Large intestine (tissue), 3 donors: Measurements from ENCODE around the gene SEL1L3. TPM values are rescaled to one million over a fixed set of nuclear protein-coding genes. Genes with fewer than 3 reads are reported as not detected.

Source experiments
- DNase-seq, 2 donors: peaks; one replicate each; pipeline versions ENCODE4 v3.0.0 to v3.0.0-alpha.2; 2013
- H3K27ac ChIP-seq: one replicate; pipeline ENCODE4 v1.5.1; 2013; ENCODE audit warnings: low read length
- H3K27me3 ChIP-seq: 2 replicates; pipeline ENCODE4 v1.6.1; 2013; ENCODE audit warnings: low read length; ENCODE audit not compliant: control insufficient read depth, insufficient read depth
- H3K36me3 ChIP-seq: 2 replicates; pipeline ENCODE4 v1.6.1; 2013; ENCODE audit warnings: low read length; ENCODE audit not compliant: control insufficient read depth, insufficient read depth
- H3K4me1 ChIP-seq: one replicate; pipeline ENCODE4 v1.6.1; 2013; ENCODE audit warnings: low read length; ENCODE audit not compliant: control insufficient read depth, insufficient read depth
- H3K4me3 ChIP-seq: one replicate; pipeline ENCODE4 v1.5.1; 2013; ENCODE audit warnings: low read length
- H3K9me3 ChIP-seq: one replicate; pipeline ENCODE4 v1.6.1; 2013; ENCODE audit warnings: mild to moderate bottlenecking, low read depth, low read length, moderate library complexity; ENCODE audit not compliant: control insufficient read depth
- WGBS: methylation state at CpG from one replicate; pipeline ENCODE4 v1.1.5; 2013; ENCODE audit warnings: low lambda C conversion rate; ENCODE audit not compliant: insufficient coverage; 5-methylcytosine and 5-hydroxymethylcytosine counted together
- polyA plus RNA-seq: library from polyadenylated mRNA; unstranded; fragments of 120-200 nt; gene quantifications from one replicate; pipeline ENCODE4 v1.2.1, GENCODE V29; 2013

SEL1L3 gene
- polyA plus RNA-seq, 1 donor: 58.7 TPM

GRCh38 chr4:25856756-25857155 lies 6.0 kb downstream of the SEL1L3 start:
- no CpG with 5 or more reads among the region's 1 CpG for WGBS
- Histone ChIP-seq H3K4me1 (peaks cover 14% of the 10 kb centered on the region), H3K36me3 (no peaks in the 10 kb centered on the region), H3K4me3 (no peak overlapping the region), H3K9me3 (no peaks in the 10 kb centered on the region), H3K27me3 (no peaks in the 10 kb centered on the region), H3K27ac (no peak overlapping the region)
- DNase-seq: no peak

GRCh38 chr4:25852103-25852502 lies 10.7 kb downstream of the SEL1L3 start:
- no peaks in the 10 kb centered on the region for H3K27me3 ChIP-seq
- H3K36me3 ChIP-seq: peaks cover under 1% of the 10 kb centered on the region
- no peak overlapping the region for H3K27ac ChIP-seq
- H3K9me3 ChIP-seq: no peaks in the 10 kb centered on the region
- DNase-seq: no peak
- no CpG with 5 or more reads among the region's 3 CpGs for WGBS
- H3K4me1 ChIP-seq: peaks cover 14% of the 10 kb centered on the region
- no peak overlapping the region for H3K4me3 ChIP-seq

- Histone ChIP-seq H3K27ac (no peak overlapping the region), H3K4me1 (peaks cover 11% of the 10 kb centered on the region), H3K27me3 (no peaks in the 10 kb centered on the region), H3K9me3 (no peaks in the 10 kb centered on the region), H3K36me3 (peaks cover 10% of the 10 kb centered on the region), H3K4me3 (no peak overlapping the region)
- DNase-seq: no peak
- WGBS: no CpG with 5 or more reads among the region's 7 CpGs
These were observed 15.5 kb downstream of the SEL1L3 start for GRCh38 chr4:25847329-25847728.

- no CpG with 5 or more reads among the region's 12 CpGs for whole genome bisulfite sequencing
- peaks cover 11% of the 10 kb centered on the region for H3K4me1 ChIP-seq
- no peak overlapping the region for H3K27ac ChIP-seq
- H3K27me3 ChIP-seq: no peaks in the 10 kb centered on the region
- DNase-seq: no peak
- no peaks in the 10 kb centered on the region for H3K9me3 ChIP-seq
- no peak overlapping the region for H3K4me3 ChIP-seq
- H3K36me3 ChIP-seq: peaks cover 10% of the 10 kb centered on the region
These were observed 16.7 kb downstream of the SEL1L3 start for GRCh38 chr4:25845841-25846653.

GRCh38 chr4:25844961-25845712 lies 17.7 kb downstream of the SEL1L3 start:
- Histone ChIP-seq H3K27ac (no peak overlapping the region), H3K4me3 (no peak overlapping the region), H3K9me3 (no peaks in the 10 kb centered on the region), H3K27me3 (no peaks in the 10 kb centered on the region), H3K4me1 (peaks cover 11% of the 10 kb centered on the region), H3K36me3 (peaks cover 10% of the 10 kb centered on the region)
- WGBS: no CpG with 5 or more reads among the region's 4 CpGs
- no peak for DNase-seq

GRCh38 chr4:25843340-25844097 lies 19.3 kb downstream of the SEL1L3 start:
- peaks cover 11% of the 10 kb centered on the region for H3K4me1 ChIP-seq
- H3K4me3 ChIP-seq: no peak overlapping the region
- H3K27me3 ChIP-seq: no peaks in the 10 kb centered on the region
- H3K36me3 ChIP-seq: peaks cover 12% of the 10 kb centered on the region
- peak overlapping the region; percentile 49 for H3K27ac ChIP-seq
- DNase-seq: peak; percentile 69 to 84
- H3K9me3 ChIP-seq: no peaks in the 10 kb centered on the region
- no CpG with 5 or more reads among the region's 22 CpGs for WGBS

- no peak for DNase-seq
- no peaks in the 10 kb centered on the region for H3K27me3 ChIP-seq
- WGBS: 100% methylated on average over 1 of the region's 5 CpGs
- H3K9me3 ChIP-seq: no peaks in the 10 kb centered on the region
- no peak overlapping the region for H3K27ac ChIP-seq
- no peak overlapping the region for H3K4me3 ChIP-seq
- H3K36me3 ChIP-seq: peaks cover 12% of the 10 kb centered on the region
- peaks cover 11% of the 10 kb centered on the region for H3K4me1 ChIP-seq
These were observed 20.5 kb downstream of the SEL1L3 start for GRCh38 chr4:25842229-25842845.

- Histone ChIP-seq H3K4me3 (no peak overlapping the region), H3K9me3 (no peaks in the 10 kb centered on the region), H3K36me3 (peaks cover 2% of the 10 kb centered on the region), H3K27me3 (no peaks in the 10 kb centered on the region), H3K27ac (no peak overlapping the region), H3K4me1 (peaks cover 11% of the 10 kb centered on the region)
- 98% methylated on average over 9 of the region's 12 CpGs for WGBS
- no peak for DNase-seq
These were observed 23.1 kb downstream of the SEL1L3 start for GRCh38 chr4:25839687-25840086.

GRCh38 chr4:25839233-25839632 lies 23.6 kb downstream of the SEL1L3 start:
- no peak overlapping the region for H3K27ac ChIP-seq
- peaks cover 10% of the 10 kb centered on the region for H3K4me1 ChIP-seq
- H3K9me3 ChIP-seq: no peaks in the 10 kb centered on the region
- no peaks in the 10 kb centered on the region for H3K27me3 ChIP-seq
- 100% methylated on average over 1 of the region's 8 CpGs for WGBS
- peaks cover 2% of the 10 kb centered on the region for H3K36me3 ChIP-seq
- DNase-seq: no peak
- H3K4me3 ChIP-seq: no peak overlapping the region

GRCh38 chr4:25838526-25838925 lies 24.3 kb downstream of the SEL1L3 start:
- WGBS: no CpG with 5 or more reads among the region's 8 CpGs
- peaks cover 2% of the 10 kb centered on the region for H3K36me3 ChIP-seq
- no peak overlapping the region for H3K27ac ChIP-seq
- peaks cover 3% of the 10 kb centered on the region for H3K4me1 ChIP-seq
- H3K4me3 ChIP-seq: no peak overlapping the region
- no peak for DNase-seq
- H3K9me3 ChIP-seq: no peaks in the 10 kb centered on the region
- no peaks in the 10 kb centered on the region for H3K27me3 ChIP-seq
